H1 (cell line): ENCODE data around the gene HOXA6. TPM values are rescaled to one million over a fixed set of nuclear protein-coding genes. Genes with fewer than 3 reads are reported as not detected.

Source experiments
- ASH2L ChIP-seq: fragments of 200-600, 300-600 bp; sonication (generic); IDR thresholded peaks from one replicate; pipeline ENCODE4 v1.7.1; 2017; ENCODE audit warnings: low read length
- CBX8 ChIP-seq: fragments of 300-800, 300-1000 bp; sonication (generic); IDR thresholded peaks from 2 replicates; pipeline ENCODE4 v1.7.1; 2016; ENCODE audit warnings: low read depth, low read length, borderline replicate concordance
- CREB1 ChIP-seq: IDR thresholded peaks from 2 replicates; pipeline ENCODE4 v1.6.1; 2012; ENCODE audit warnings: inconsistent platforms
- CTCF ChIP-seq, 3 experiments: IDR thresholded peaks; 1 replicate in 2 of 3; 2 replicates in 1 of 3; pipeline versions ENCODE4 v1.5.1 to v1.6.1; 2011; ENCODE audit warnings: low read length in 3 of 3, mild to moderate bottlenecking in 3 of 3, inconsistent platforms in 2 of 3, low read depth in 1 of 3, moderate library complexity in 1 of 3; ENCODE audit not compliant: insufficient read depth in 1 of 3; ENCODE audit errors: control extremely low read depth in 1 of 3
- E2F6 ChIP-seq: IDR thresholded peaks from 2 replicates; pipeline ENCODE4 v1.6.1; 2012; ENCODE audit warnings: inconsistent platforms
- EZH2 ChIP-seq: fragments of 200-600 bp; sonication (generic); IDR thresholded peaks from 2 replicates; pipeline ENCODE4 v1.7.1; 2012; ENCODE audit warnings: low read depth, mild to moderate bottlenecking, moderate library complexity, low read length, inconsistent platforms; ENCODE audit not compliant: severe bottlenecking
- HDAC6 ChIP-seq: IDR thresholded peaks from one replicate; pipeline ENCODE4 v1.7.1; 2012; ENCODE audit warnings: low read depth, mild to moderate bottlenecking, inconsistent platforms, low read length, moderate library complexity
- KDM1A ChIP-seq: fragments of 200-600, 300-600 bp; sonication (generic); IDR thresholded peaks from 2 replicates; pipeline ENCODE4 v1.7.1; 2016; ENCODE audit warnings: mild to moderate bottlenecking, low read length, borderline replicate concordance
- KDM5A ChIP-seq: fragments of 200-600 bp; IDR thresholded peaks from 2 replicates; pipeline ENCODE4 v1.7.1; 2012; ENCODE audit warnings: mild to moderate bottlenecking, low read length, inconsistent platforms, mixed read lengths
- MAX ChIP-seq: IDR thresholded peaks from 2 replicates; pipeline ENCODE4 v1.6.1; 2012; ENCODE audit warnings: inconsistent platforms
- NRF1 ChIP-seq: IDR thresholded peaks from 2 replicates; pipeline ENCODE4 v1.6.1; 2011; ENCODE audit warnings: mild to moderate bottlenecking, low read depth, low read length, improper control_type of control experiment
- PHF8 ChIP-seq: fragments of 200-600 bp; sonication (generic); conservative IDR thresholded peaks from 2 replicates; pipeline ENCODE4 v1.7.1; 2012; ENCODE audit warnings: low read depth, mild to moderate bottlenecking, inconsistent platforms, low read length, moderate library complexity
- POLR2AphosphoS5 ChIP-seq: IDR thresholded peaks from 2 replicates; pipeline ENCODE4 v1.6.1; 2011; ENCODE audit warnings: low read depth, low read length
- POU5F1 ChIP-seq: IDR thresholded peaks from 2 replicates; pipeline ENCODE4 v1.6.1; 2011; ENCODE audit warnings: low read depth, mild to moderate bottlenecking, low read length, moderate library complexity
- RFX5 ChIP-seq: IDR thresholded peaks from 2 replicates; pipeline ENCODE4 v1.6.1; 2011; ENCODE audit warnings: low read depth, low read length, improper control_type of control experiment, borderline replicate concordance
- RNF2 ChIP-seq: fragments of 200-900, 300-1000 bp; sonication (generic); IDR thresholded peaks from 2 replicates; pipeline ENCODE4 v1.7.1; 2016; ENCODE audit warnings: borderline replicate concordance, low read depth, mild to moderate bottlenecking, antibody characterized with exemption, low read length; ENCODE audit not compliant: poor library complexity, severe bottlenecking; ENCODE audit errors: missing control alignments
- SIN3A ChIP-seq, 2 experiments: IDR thresholded peaks in 1 of 2; conservative IDR thresholded peaks in 1 of 2; 2 replicates each; pipeline ENCODE4 v1.6.1; 2011 to 2012; ENCODE audit warnings: low read length in 2 of 2, improper control_type of control experiment in 1 of 2, low read depth in 1 of 2, mild to moderate bottlenecking in 1 of 2
- SP2 ChIP-seq: IDR thresholded peaks from 2 replicates; pipeline ENCODE4 v1.6.1; 2012; ENCODE audit warnings: mild to moderate bottlenecking, low read length, inconsistent platforms
- SUZ12 ChIP-seq: fragments of 200-600 bp; sonication (generic); IDR thresholded peaks from 2 replicates; pipeline ENCODE4 v1.6.1; 2012; ENCODE audit warnings: mild to moderate bottlenecking, inconsistent platforms, low read length, moderate library complexity, mixed read lengths
- TAF1 ChIP-seq: IDR thresholded peaks from 2 replicates; pipeline ENCODE4 v1.6.1; 2011; ENCODE audit warnings: mild to moderate bottlenecking, low read depth, low read length
- polyA plus RNA-seq, 7 experiments: library from polyadenylated mRNA; depleted of rRNA in 3 of 7; stranded (reverse) in 5 of 7; unstranded in 2 of 7; fragments of >200 nt in 5 of 7; fragments of 200-250 nt in 2 of 7; gene quantifications; 1 replicate in 5 of 7; 2 replicates in 1 of 7; 4 replicates in 1 of 7; pipeline versions ENCODE4 v1.2.1 to v1.2.3, GENCODE V29; 2011 to 2013; ENCODE audit warnings: missing spikeins in 2 of 7, mixed read lengths in 2 of 7
- total RNA-seq: library from RNA; stranded (reverse); fragmentation: NEBNext Ultra II Directional; extraction: Animal tissue kit (Norgen Biotek cat#: 25700); gene quantifications from 2 replicates; pipeline ENCODE4 v1.2.1, GENCODE V29; 2021

The HOXA6 gene
- total and polyA plus RNA-seq, 2 of the 8 experiments (the other 6 are each of a cell fraction or from before 2014, with no cell fraction given) = not detected

GRCh38 chr7:27103489-27104226, 43.9 kb downstream of the HOXA6 start (continued):
- TF ChIP-seq ASH2L (no peak), HDAC6 (no peak), KDM5A (no peak), MAX (no peak), RFX5 (no peak), SIN3A (conservative IDR thresholded peaks at IDR 0.05 in 1 of 2, IDR thresholded peaks at IDR 0.05 in 1 of 2; ENCODE audit: low read depth in 1 of 2, low read length in 2 of 2) (no peak), CREB1 (no peak), KDM1A (no peak), NRF1 (no peak), RNF2 (peak; percentile 89), PHF8 (no peak), POLR2AphosphoS5 (no peak), CBX8 (peak; percentile 44; the same call in 1 of the 2 replicates), SUZ12 (peak; percentile 97), POU5F1 (no peak), EZH2 (peak; percentile 98), TAF1 (no peak), SP2 (no peak), CTCF (IDR thresholded peaks at IDR 0.05; ENCODE audit: control extremely low read depth in 1 of 3, insufficient read depth in 1 of 3, low read depth in 1 of 3, low read length in 3 of 3) (no peak), E2F6 (no peak)
